Stimulated activated CD8-positive, alpha-beta memory T cell treated with anti-CD3 and anti-CD28 coated beads, Interleukin-2, amount 100 ng/mL, for 1 hour (primary cell): Measurements from ENCODE around the gene SHC4.
"Not testable (repeated sequence)": the region's sequence is repeated elsewhere in the genome, so short reads cannot be mapped to it uniquely, and the experiment has no call there.

Experiments
- DNase-seq, 2 donors: peaks; one replicate each; pipeline ENCODE4 v3.0.0-alpha.2; 2020; ENCODE audit warnings: low read depth in 2 of 2

The SHC4 gene

GRCh38 chr15:48883699-48884098, 80.0 kb downstream of the SHC4 start:
- DNase-seq = no peak

GRCh38 chr15:48880070-48880634, 83.6 kb downstream of the SHC4 start:
- no peak for DNase-seq

- DNase-seq = peak; percentile 84 to 86
Observed at GRCh38 chr15:48877630-48878595, 85.8 kb downstream of the SHC4 start, which contains the start of gene EID1. EID1 (plus strand) TSS chr15:48878134; CDS start chr15:48878177, 43 bp downstream.

DNA sequence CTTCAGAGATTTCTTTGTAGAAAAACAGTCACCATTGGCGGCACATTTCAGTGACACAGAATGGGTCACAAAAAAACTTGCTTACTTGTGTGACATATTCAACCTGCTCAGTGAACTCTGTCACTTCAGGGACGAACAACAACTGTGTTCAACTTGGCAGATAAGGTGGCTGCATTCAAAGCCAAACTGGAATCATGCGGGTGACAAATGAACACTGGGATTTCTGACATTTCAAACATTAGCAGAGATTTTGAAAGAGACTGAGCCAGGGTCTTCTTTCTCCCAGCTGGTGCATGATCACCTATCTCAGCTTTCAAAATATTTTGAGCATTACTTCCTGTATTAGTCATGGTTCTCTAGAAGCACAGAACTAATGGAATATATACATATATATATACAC, 87.7 kb downstream of the SHC4 start:
- no peak for DNase-seq

DNA sequence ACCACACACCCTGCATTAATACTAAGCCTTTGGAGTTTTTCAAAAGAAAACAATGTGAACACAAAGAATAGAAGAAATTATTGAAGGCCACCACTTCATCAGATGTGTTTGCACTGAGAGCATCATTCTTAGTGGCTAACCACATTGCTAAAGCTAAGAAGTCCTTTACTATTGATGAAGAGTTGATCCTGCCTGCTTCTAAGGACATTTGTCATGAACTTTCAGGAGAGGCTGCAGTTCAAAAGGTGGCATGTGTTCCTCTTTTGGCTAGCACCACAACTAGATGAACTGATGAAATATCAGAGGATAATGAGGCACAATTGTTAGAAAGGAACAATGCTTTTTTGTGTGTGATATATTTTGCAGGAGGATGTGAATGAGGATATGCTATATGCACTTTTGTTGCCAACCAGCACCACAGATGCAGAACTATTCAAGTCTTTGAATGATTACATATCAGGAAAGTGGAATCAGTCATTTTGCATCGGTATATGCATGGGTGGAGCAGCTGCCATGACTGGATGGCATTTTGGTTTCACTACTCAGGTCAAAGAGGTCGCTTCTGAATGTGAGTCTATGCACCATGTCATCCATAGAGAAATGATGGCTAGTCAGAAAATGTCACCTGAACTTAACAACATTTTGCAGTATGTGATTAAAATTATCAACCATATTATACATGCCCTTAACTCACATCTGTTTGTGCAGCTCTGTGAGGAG, 88.3 kb downstream of the SHC4 start:
- no peak for DNase-seq

DNA sequence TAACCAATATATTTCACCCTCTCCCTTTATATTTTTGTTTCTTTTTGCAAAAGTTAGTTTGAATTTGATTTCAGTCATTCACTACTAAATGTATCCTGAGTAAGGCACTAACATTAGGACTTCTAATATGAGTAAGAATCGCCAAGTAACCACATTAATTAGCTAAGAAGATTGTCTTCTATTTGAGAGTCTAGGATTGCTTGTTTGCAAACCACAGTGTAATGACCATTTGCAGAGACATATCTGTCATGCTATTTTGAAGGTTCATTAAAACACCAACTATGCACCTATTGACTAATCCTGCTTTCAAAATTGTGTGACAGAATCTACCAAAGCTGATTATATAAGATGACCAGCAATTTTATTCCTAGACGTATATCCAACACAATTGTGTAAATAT, 91.1 kb downstream of the SHC4 start:
- no peak for DNase-seq

DNA sequence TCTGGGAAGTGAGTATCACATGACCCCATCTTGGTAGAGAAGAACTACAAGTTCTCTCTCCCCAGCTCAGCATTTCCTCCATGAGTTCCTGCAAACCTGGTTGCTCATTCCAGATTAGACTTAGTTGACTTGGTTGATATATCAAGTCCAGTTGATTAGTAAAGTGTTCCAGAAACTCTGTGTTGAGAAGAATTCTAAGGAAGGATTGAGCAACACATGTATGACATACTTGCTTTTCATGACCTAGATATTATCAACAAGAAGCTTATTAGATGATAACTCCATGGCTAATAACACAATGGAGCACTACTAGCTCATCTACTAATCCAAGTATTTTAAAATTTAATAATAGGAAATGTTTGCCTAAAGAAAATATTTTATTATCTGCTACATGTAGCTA, 92.2 kb downstream of the SHC4 start:
- no peak for DNase-seq

DNA sequence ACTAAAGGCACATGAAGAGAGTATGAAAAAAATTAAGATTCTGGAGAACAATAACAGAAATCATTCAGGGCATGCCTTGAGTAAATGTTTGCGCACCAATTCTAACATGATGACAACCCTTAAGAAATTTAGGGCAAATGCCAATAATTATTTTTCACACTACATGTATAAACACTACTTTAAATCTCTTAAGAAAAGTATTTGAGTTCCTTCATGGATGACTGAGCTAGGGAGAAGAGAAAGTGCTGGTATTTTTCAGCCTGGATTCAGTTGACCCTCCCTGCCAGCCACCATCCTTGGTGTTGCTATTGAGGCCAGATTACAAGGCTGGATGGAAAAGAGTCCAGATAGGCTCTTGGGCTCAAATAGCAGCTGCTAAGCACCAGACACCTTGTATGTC, 93.8 kb downstream of the SHC4 start:
- DNase-seq = no peak

- no peak for DNase-seq
Observed at GRCh38 chr15:48868536-48868935, 95.2 kb downstream of the SHC4 start.

DNA sequence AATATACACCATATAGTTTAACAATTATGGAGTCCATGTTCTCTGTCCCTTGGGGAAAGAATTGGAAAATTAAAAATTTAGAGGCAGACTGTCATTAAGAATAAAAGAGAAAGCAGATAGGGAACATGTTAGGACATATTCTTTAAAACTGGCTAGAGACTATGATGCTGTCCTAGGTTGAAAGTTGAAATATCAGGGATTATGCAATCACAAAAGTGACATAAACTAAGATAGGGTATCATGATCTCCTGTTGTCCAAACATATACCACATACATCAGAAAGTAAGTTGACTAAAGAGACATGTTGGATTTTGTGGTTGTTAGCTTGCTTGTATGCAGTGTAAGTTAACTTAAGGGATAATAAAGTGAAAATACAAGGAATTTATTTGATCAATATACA, 95.7 kb downstream of the SHC4 start:
- no peak for DNase-seq

GRCh38 chr15:48866141-48866563, 97.6 kb downstream of the SHC4 start:
- DNase-seq = no peak

- no peak for DNase-seq
Observed at GRCh38 chr15:48865370-48866079, 98.2 kb downstream of the SHC4 start.

DNA sequence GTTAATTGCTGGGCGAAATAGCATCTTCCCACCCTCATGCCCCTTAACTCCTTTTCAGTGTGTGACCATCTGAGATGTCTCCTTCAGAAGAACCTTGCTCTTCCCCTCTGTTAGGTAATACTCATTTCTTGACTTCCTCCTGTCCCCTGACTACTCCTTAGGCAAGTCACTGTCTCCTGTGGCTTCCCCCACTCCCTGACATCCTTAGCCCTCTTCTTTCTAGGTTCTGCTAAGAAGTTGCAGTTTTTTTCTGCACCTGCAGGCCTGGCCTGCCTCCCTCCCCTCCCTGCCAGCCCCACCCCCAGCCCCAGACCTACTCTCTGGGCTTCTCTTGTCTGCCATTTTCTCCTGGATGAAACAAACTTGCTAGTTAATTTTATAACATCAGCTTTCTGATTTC, 101.0 kb downstream of the SHC4 start:
- DNase-seq = no peak

DNA sequence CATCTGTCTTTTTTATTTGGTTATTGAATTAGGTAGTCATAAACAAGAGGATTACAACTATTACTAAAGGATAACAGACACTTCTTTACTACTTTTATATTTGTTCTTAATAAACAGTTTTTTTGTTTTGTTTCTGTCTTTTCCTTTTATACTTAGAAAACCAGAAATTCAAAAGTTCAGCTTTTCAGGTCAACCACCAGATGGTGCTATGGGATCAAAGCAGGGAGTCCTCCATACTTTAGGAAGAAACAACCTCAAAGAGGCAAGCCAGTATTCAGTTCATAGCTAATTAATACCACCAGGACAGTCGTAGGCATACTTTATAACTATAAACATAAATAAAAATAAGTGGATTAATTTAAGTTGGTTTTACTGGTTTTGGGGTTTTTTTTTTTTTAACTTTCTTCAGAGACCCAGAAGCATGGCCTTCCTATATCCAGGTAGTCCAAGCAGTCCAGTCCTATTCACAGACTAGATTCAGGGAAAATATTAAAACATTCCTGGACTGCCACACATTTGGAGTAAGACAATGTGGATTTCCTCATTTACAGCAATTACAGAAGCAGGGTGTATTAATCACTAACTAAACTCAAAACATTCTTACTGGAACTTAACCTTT, 101.8 kb downstream of the SHC4 start:
- peak in 1 of 2 donors; percentile 10 for DNase-seq

GRCh38 chr15:48859426-48859825, 104.3 kb downstream of the SHC4 start:
- DNase-seq = no peak

- DNase-seq = no peak
Observed at GRCh38 chr15:48858401-48858800, 105.3 kb downstream of the SHC4 start.

DNA sequence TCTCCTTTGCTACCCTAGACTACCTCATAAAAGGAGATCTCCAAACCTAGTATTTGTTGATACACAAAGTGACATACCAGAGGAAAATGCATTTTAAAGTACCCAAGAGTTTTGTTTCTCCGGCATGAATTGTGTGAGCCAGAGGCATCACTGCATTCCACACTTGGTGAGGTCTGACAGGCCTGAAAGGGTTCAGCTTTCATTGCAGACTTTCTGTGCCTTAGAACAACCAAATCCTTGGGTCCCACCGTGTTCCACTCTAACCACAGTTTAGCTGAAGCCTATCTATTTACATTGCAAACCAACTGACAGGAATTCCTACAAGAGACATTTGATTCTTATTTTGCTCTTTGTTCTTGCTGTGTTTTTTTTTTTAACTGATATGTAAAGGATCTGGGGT, 106.8 kb downstream of the SHC4 start:
- DNase-seq = no peak

GRCh38 chr15:48855501-48856440, 107.9 kb downstream of the SHC4 start:
- no peak for DNase-seq

DNA sequence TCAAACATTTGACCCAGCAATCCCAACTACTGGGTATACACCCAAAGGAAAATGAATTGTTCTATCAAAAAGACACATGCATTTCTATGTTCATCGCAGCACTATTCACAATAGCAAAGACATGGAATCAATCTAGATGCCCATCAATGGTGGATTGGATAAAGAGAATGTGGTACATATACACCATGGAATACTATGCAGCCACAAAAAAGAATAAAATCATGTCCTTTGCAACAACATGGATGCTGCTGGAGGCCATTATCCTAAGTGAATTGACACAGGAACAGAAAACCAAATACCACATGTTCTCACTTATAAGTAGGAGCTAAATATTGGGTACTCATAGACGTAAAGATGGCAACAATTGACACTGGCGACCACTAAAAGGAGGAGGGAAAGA, 109.3 kb downstream of the SHC4 start:
- not testable (repeated sequence) for DNase-seq

DNA sequence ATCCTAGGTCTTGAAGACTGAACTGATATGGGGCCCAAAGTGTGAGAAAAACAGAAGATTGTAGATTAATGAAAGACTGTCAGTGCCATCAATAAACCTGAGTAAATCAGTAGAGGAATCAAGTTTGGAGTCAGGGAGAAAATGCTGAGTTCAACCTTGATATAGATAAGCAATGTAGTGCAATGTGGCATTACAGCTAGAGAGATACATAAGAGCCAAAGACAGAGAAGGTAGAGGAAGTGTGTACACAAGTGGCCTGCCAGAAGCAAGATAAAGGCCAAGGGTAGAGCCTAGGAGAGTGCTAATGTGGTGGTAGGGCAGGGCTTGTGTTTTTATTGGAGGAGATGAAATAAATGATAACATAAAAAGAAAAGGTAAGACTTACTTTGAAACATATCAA, 111.8 kb downstream of the SHC4 start:
- DNase-seq = no peak
